Endodermal cell (in vitro differentiated cells): ENCODE measurements around the gene GRAPL. TPM values are rescaled to one million over a fixed set of nuclear protein-coding genes. Genes with fewer than 3 reads are reported as not detected.
"Not testable (repeated sequence)": the region's sequence is repeated elsewhere in the genome, so short reads cannot be mapped to it uniquely, and the experiment has no call there.

Source experiments
- DNase-seq: peaks from one replicate; pipeline ENCODE4 v3.0.0-alpha.2; 2017
- H3K27ac ChIP-seq: 2 replicates; pipeline ENCODE4 v1.5.1; 2013; ENCODE audit warnings: mild to moderate bottlenecking, low read depth, low read length, moderate library complexity
- H3K27me3 ChIP-seq: 2 replicates; pipeline ENCODE4 v1.6.1; 2013; ENCODE audit warnings: mild to moderate bottlenecking, low read length, moderate library complexity; ENCODE audit not compliant: insufficient read depth, control insufficient read depth, poor library complexity, severe bottlenecking
- H3K36me3 ChIP-seq: 2 replicates; pipeline ENCODE4 v1.7.0; 2013; ENCODE audit warnings: mild to moderate bottlenecking, low read length, moderate library complexity; ENCODE audit not compliant: control insufficient read depth, insufficient read depth
- H3K4me1 ChIP-seq: one replicate; pipeline ENCODE4 v1.7.0; 2013; ENCODE audit warnings: low read length; ENCODE audit not compliant: control insufficient read depth, insufficient read depth
- H3K4me3 ChIP-seq: 2 replicates; pipeline ENCODE4 v1.5.1; 2013; ENCODE audit warnings: mild to moderate bottlenecking, low read length, moderate library complexity
- H3K9ac ChIP-seq: 2 replicates; pipeline ENCODE4 v1.6.1; 2013; ENCODE audit warnings: mild to moderate bottlenecking, low read length, moderate library complexity; ENCODE audit not compliant: poor library complexity, severe bottlenecking; ENCODE audit errors: extremely low read depth
- H3K9me3 ChIP-seq: 2 replicates; pipeline ENCODE4 v1.6.1; 2013; ENCODE audit warnings: mild to moderate bottlenecking, low read length, moderate library complexity; ENCODE audit not compliant: control insufficient read depth
- H3K27ac Mint-ChIP-seq: 2 replicates; pipeline ENCODE4 v1.8.0; 2020; ENCODE audit warnings: mixed read lengths
- H3K27me3 Mint-ChIP-seq: 2 replicates; pipeline ENCODE4 v1.8.0; 2021; ENCODE audit warnings: mild to moderate bottlenecking, mixed read lengths; ENCODE audit not compliant: insufficient read depth
- H3K36me3 Mint-ChIP-seq: 2 replicates; pipeline ENCODE4 v1.8.0; 2020; ENCODE audit warnings: low read depth, mixed read lengths
- H3K4me1 Mint-ChIP-seq: 2 replicates; pipeline ENCODE4 v1.8.0; 2020; ENCODE audit warnings: mixed read lengths
- H3K4me3 Mint-ChIP-seq: 2 replicates; pipeline ENCODE4 v1.8.0; 2020; ENCODE audit warnings: mild to moderate bottlenecking, moderate library complexity, mixed read lengths
- H3K9me3 Mint-ChIP-seq: 2 replicates; pipeline ENCODE4 v1.8.0; 2020; ENCODE audit warnings: mild to moderate bottlenecking, mixed read lengths
- WGBS, 2 experiments: methylation state at CpG; one replicate each; pipeline versions ENCODE4 v1.1.5 to v1.1.7; 2013; ENCODE audit warnings: missing lambda C conversion rate in 2 of 2, mixed read lengths in 1 of 2; ENCODE audit not compliant: insufficient coverage in 1 of 2, insufficient read length in 1 of 2; 5-methylcytosine and 5-hydroxymethylcytosine counted together
- total RNA-seq, 2 donors: library from RNA; stranded (reverse); fragmentation: NEBNext Ultra II Directional in 1 of 2; extraction: Animal tissue kit (Norgen Biotek cat#: 25700) in 1 of 2; gene quantifications; 2 replicates in 1 of 2; 3 replicates in 1 of 2; pipeline ENCODE4 v1.2.1, GENCODE V29; 2021

GRAPL gene
- total RNA-seq, 2 donors from 2014 or later: 0.53 TPM; not detected in 1

GRCh38 chr17:19162384-19163216 is 35.2 kb downstream of the GRAPL start:
- H3K4me3 ChIP-seq, H3K36me3 ChIP-seq, H3K27me3 ChIP-seq, H3K9ac ChIP-seq, H3K9me3 ChIP-seq, H3K9me3 Mint-ChIP-seq, DNase-seq, H3K4me1 ChIP-seq, H3K4me1 Mint-ChIP-seq, H3K36me3 Mint-ChIP-seq, H3K27ac ChIP-seq, H3K27me3 Mint-ChIP-seq, H3K27ac Mint-ChIP-seq, H3K4me3 Mint-ChIP-seq: not testable (repeated sequence)
- WGBS, 2 experiments: no CpG with 5 or more reads among the region's 71 CpGs

GRCh38 chr17:19174422-19174821 is 47.0 kb downstream of the GRAPL start:
- H3K4me1 Mint-ChIP-seq, H3K9me3 ChIP-seq, H3K27ac ChIP-seq, H3K4me3 Mint-ChIP-seq, H3K27ac Mint-ChIP-seq, H3K9me3 Mint-ChIP-seq, H3K4me3 ChIP-seq, H3K9ac ChIP-seq, H3K27me3 Mint-ChIP-seq, H3K27me3 ChIP-seq, DNase-seq, H3K36me3 Mint-ChIP-seq, H3K36me3 ChIP-seq, H3K4me1 ChIP-seq: not testable (repeated sequence)
- no CpG with 5 or more reads among the region's 3 CpGs for WGBS, 2 experiments

- H3K4me1 Mint-ChIP-seq, H3K4me3 ChIP-seq, H3K4me1 ChIP-seq, H3K9me3 ChIP-seq, H3K36me3 ChIP-seq, H3K36me3 Mint-ChIP-seq, H3K27ac Mint-ChIP-seq, DNase-seq, H3K4me3 Mint-ChIP-seq, H3K27me3 Mint-ChIP-seq, H3K27me3 ChIP-seq, H3K9me3 Mint-ChIP-seq, H3K27ac ChIP-seq, H3K9ac ChIP-seq: not testable (repeated sequence)
- no CpG with 5 or more reads among the region's 20 CpGs for WGBS, 2 experiments
These were observed 48.0 kb downstream of the GRAPL start for GRCh38 chr17:19175410-19175809.

GRCh38 chr17:19181040-19181875 is 53.9 kb downstream of the GRAPL start:
- H3K36me3 ChIP-seq, DNase-seq, H3K36me3 Mint-ChIP-seq, H3K27me3 ChIP-seq, H3K9me3 ChIP-seq, H3K27me3 Mint-ChIP-seq, H3K4me3 Mint-ChIP-seq, H3K4me1 ChIP-seq, H3K4me1 Mint-ChIP-seq, H3K4me3 ChIP-seq, H3K9me3 Mint-ChIP-seq, H3K9ac ChIP-seq, H3K27ac ChIP-seq, H3K27ac Mint-ChIP-seq: not testable (repeated sequence)
- WGBS, 2 experiments: no CpG with 5 or more reads among the region's 33 CpGs

- H3K4me1 Mint-ChIP-seq, DNase-seq, H3K4me1 ChIP-seq, H3K36me3 Mint-ChIP-seq, H3K9me3 Mint-ChIP-seq, H3K4me3 ChIP-seq, H3K9ac ChIP-seq, H3K27ac Mint-ChIP-seq, H3K4me3 Mint-ChIP-seq, H3K27me3 ChIP-seq, H3K27me3 Mint-ChIP-seq, H3K27ac ChIP-seq, H3K36me3 ChIP-seq, H3K9me3 ChIP-seq: not testable (repeated sequence)
- WGBS, 2 experiments: no CpG with 5 or more reads among the region's 62 CpGs
These were observed 60.8 kb downstream of the GRAPL start for GRCh38 chr17:19187883-19188869.

- H3K9ac ChIP-seq, H3K9me3 ChIP-seq, H3K4me3 ChIP-seq, H3K4me3 Mint-ChIP-seq, H3K36me3 ChIP-seq, H3K9me3 Mint-ChIP-seq, H3K27ac ChIP-seq, H3K36me3 Mint-ChIP-seq, H3K27ac Mint-ChIP-seq, H3K27me3 ChIP-seq, H3K27me3 Mint-ChIP-seq, H3K4me1 Mint-ChIP-seq, H3K4me1 ChIP-seq, DNase-seq: not testable (repeated sequence)
- WGBS, 2 experiments: no CpG with 5 or more reads among the region's 39 CpGs
These were observed 61.7 kb downstream of the GRAPL start for GRCh38 chr17:19188870-19189708.
